ENCODE measurements around the gene CREBRF.

DNA sequence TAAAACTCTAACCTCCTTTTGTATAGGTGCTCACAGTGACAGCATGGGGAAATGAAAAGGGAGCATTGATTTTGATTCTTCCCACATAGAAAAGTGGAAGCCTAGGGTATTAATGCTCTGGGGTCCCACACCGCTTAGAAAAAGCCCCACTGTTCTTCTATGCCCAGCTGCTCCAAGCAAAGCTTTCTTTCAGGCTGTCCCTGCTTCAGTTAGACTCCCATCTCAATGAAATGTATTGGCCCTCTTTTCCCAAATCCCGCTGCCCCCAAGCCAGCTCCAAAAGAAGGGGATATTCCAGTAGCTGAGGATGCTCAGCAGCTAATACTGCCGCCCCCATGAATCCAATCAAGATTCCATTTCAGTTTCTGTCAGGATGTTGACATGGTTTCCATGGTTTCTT is 17.0 kb upstream of the CREBRF start:
- TF ChIP-seq CTCF (IDR thresholded peaks at IDR 0.05; ENCODE audit: insufficient read depth, low read depth, low read length) (no peak), EZH2 (IDR thresholded peaks at IDR 0.05; ENCODE audit: insufficient read depth, low read length) (no peak)
